ENCODE data around the gene CACYBP.
A peak's percentile ranks its signal among the peaks of the same experiment; 100 is the strongest.

CACYBP gene, protein sequence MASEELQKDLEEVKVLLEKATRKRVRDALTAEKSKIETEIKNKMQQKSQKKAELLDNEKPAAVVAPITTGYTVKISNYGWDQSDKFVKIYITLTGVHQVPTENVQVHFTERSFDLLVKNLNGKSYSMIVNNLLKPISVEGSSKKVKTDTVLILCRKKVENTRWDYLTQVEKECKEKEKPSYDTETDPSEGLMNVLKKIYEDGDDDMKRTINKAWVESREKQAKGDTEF
- total RNA-seq, result 129 to 390 reads per million in 2 experiments

- peak; percentile 25 for DNase-seq (ENCODE audit: low read depth)
Observed at GRCh38 chr1:174999936-175000696, at the start of gene CACYBP. CACYBP (plus strand) TSS chr1:174999947; CDS start chr1:175000181, 234 bp downstream.

- no peak for DNase-seq (ENCODE audit: low read depth)
Observed at GRCh38 chr1:174953285-174954072, 46.3 kb upstream of the CACYBP start.

GRCh38 chr1:174954073-174954460, 45.7 kb upstream of the CACYBP start:
- no peak for DNase-seq (ENCODE audit: low read depth)

GRCh38 chr1:174954671-174955669, 44.8 kb upstream of the CACYBP start:
- DNase-seq (ENCODE audit: low read depth), result no peak

DNA sequence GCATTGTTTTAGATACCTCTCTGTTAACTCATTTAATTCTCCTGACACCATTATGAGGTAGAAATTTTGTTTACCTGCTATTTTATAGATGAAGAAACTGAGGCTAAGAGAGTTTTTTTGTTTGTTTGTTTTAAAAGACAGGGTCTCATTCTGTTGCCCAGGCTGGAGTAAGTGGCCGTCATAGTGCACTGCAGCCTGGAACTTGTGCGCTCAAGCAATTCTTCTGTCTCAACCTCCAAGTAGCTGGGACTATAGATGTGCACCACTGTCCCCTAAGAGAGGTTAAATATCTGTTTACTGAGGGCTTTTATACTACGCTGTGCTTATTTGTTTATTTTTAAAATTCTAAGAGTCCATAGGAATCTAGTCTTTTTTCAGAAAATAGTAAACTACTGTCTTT, 43.7 kb upstream of the CACYBP start:
- DNase-seq (ENCODE audit: low read depth), result no peak

DNA sequence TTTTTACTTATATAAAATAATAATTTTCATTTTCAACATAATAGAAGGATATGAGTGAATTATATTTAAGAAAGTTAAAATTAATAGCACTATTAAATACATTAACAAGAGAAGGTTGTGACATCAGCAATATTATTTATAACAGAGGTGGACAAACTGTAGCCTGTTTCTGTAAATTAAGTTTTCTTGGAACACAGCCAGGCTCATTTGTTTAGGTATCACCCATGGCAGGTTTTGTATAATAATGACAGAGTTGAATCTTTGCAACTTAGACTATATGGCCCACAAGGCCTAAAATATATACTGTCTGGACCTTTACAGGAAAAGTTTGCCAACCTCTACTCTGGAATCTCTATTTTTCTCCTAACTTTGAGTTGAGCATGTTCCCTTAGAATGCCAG, 42.8 kb upstream of the CACYBP start:
- DNase-seq (ENCODE audit: low read depth), result no peak

GRCh38 chr1:174957829-174958228, 41.9 kb upstream of the CACYBP start:
- no peak for DNase-seq (ENCODE audit: low read depth)

GRCh38 chr1:174958396-174958795, 41.4 kb upstream of the CACYBP start:
- no peak for DNase-seq (ENCODE audit: low read depth)

DNA sequence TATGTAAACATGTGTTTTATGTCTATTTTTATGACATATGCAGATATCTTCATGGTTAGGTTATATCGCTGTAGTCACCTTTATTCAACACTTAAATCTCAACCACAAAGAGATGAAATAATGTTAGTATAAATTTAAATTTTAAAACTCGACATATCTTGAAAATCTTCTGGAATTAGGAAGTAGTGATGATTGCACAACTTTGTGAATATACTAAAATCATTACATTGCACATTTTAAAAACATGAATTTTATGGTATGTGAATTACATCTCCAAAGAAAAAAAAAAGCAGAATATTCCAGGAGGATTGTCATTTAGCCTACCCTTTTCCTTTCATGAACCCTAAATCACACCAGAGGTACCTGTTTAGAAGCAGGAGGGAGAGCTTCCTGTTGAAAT, 39.4 kb upstream of the CACYBP start:
- no peak for DNase-seq (ENCODE audit: low read depth)

GRCh38 chr1:174963529-174964125, 36.1 kb upstream of the CACYBP start:
- no peak for DNase-seq (ENCODE audit: low read depth)

GRCh38 chr1:174964261-174964971, 35.3 kb upstream of the CACYBP start:
- peak; percentile 16 for DNase-seq (ENCODE audit: low read depth)

DNA sequence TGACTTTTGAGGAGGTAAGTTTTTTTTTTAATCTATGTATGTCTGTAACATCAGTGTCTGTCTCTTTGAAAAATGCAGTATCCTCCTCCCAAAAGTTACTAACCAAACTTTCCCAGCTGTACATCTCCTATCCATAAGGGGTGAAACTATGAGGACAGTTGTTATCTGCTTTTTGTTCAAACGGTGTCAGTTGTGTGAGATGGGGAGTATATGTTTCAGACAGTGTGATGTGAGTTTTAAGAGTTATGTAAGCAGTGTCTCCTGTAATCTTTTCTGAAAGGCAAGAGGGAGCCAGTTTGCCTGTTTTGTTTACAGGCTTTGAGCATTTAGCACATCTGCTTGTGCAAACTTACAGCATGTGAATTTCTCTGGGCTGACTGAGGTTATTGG, 34.8 kb upstream of the CACYBP start:
- DNase-seq (ENCODE audit: low read depth), result peak; percentile 6

GRCh38 chr1:174965362-174966007, 34.3 kb upstream of the CACYBP start:
- DNase-seq (ENCODE audit: low read depth), result no peak

DNA sequence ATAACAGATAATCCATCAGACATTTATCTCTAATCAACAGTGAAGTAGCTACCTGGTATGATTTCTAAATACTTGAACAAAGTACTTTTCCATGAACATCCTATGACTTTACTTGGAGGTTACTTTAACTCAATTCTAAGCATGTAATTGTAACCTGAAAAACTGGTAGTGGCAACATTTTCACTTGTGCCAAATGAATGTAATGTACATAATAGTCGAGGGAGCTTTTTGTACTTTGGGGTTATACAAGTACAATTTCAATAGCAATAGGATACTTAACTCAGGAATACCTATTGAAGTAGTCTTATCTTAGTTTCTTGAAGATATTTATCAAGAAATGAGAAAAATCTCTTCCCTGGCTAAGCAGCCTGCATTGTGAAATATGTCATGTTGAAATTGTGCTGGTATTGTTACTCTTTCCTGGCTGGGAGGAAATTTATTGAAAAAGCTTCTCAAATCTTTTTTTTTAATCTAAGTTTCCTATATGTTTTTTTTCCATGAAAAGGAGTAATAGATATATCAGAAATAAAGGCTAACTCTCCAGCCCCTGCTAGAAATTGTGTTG, 33.7 kb upstream of the CACYBP start:
- DNase-seq (ENCODE audit: low read depth), result no peak

GRCh38 chr1:174967845-174968705, 31.7 kb upstream of the CACYBP start:
- DNase-seq (ENCODE audit: low read depth), result no peak

DNA sequence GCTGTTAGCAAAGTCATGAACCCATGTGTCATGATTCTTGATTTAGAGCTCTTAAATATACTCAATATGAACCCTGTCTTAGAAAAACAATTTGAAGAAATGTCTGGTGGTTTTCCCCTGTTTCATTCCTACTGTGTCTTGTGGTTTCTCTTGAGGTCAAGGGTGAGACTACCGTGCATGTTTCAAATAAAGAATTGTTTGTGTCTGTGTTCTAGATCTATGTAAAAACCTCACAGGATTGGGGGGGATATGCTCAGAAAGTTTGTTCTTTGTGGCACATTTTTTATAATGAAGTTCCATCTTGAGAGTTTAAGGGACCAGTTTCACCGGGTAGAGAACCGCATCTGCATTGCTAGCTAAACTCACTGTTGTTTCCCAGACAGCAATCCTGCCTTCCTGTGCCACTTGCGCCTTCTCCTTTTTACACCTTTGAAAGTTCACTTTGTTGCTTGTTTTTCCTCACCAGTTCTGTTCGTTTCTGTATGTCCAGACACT, 30.9 kb upstream of the CACYBP start:
- peak; percentile 23 for DNase-seq (ENCODE audit: low read depth)

DNA sequence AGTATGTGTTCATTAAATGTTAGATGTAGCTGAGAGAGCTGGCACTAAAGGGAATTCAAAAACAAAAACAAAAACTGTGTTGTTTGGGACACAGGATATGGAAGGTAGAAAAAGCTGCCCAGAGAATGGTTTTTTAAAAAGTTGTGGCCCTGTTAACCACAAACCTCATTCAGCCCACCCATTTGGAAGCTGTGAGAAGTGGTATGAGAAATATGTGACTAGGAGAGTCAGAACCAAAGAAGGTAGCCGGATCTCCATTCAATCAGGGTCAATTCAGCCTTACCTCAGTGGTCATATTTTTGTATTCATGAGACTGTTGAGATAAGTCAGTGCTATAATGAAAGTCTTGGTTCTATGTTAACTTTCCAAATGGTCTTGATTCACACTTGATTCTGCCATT, 29.8 kb upstream of the CACYBP start:
- DNase-seq (ENCODE audit: low read depth), result no peak

DNA sequence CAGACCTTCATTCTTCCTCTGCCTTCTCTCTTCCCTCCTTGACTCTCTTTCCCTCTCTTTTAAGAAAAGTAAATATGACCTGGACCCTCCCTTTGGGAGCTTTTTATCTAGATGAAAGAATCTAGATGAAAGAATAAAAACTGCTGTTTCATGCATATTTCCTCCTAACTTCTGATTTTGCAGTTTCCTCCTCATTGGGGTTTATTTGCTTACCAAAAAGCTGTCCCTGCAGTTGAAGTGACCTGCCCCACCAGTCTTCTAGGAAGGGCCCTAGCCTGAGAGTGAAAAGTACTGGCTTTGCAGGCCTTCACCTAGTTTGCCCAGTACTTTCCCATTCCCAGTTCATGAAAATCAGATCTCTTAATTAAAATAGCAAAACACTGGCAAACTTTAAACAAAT, 28.3 kb upstream of the CACYBP start:
- no peak for DNase-seq (ENCODE audit: low read depth)

All from T follicular helper cell (primary cell).